ENCODE measurements around the gene DERL3. TPM values are rescaled to one million over a fixed set of nuclear protein-coding genes. Genes with fewer than 3 reads are reported as not detected.

DERL3 gene
- total and polyA plus RNA-seq, 2 of the 13 experiments (the other 11 are each of a cell fraction or from before 2014, with no cell fraction given) = not detected

DNA sequence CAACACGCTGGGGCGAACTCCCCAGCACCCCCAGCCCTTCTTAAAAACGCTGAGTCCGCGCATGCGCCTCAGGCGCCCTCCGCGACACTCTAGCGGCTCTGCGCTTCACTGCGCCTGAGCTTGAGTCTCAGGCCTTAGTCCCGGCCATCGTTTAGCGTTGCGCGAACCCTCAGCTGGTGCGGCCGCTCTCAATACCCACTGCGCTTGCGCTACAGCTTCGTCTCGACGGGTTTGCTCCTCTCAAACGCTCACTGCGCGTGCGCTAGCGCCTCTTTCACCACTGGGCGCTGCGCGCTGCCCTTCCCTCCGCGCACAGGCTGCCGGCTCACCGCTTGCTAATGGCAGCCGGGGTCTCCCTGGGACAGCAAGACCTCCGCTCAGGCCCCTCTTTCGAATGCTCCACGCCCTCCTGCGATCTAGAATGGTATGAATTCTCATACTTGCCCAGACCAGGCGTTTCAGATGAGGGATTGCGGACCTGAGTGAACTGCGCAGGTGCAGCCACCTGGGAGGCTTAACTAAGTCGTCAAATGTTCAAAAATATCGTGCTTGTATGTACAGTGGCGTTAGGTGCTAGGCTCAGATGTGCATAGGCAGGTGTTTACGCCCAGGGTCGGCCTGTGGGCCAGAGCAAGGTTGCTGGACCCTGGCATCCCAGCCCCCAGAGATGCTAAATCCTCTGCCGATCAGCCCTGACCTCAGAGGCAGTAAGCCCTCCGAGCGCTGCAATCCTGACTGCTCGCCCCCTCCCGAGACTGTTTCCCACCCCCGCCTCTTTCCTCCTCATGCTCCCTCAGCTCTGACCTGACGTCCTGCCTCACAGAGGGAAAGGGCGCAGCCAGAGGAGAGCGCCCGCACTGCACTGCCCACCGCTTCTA lies 19.0 kb upstream of the DERL3 start, which contains the start of gene SLC2A11 (continued):
- TF ChIP-seq, protein P1, sequence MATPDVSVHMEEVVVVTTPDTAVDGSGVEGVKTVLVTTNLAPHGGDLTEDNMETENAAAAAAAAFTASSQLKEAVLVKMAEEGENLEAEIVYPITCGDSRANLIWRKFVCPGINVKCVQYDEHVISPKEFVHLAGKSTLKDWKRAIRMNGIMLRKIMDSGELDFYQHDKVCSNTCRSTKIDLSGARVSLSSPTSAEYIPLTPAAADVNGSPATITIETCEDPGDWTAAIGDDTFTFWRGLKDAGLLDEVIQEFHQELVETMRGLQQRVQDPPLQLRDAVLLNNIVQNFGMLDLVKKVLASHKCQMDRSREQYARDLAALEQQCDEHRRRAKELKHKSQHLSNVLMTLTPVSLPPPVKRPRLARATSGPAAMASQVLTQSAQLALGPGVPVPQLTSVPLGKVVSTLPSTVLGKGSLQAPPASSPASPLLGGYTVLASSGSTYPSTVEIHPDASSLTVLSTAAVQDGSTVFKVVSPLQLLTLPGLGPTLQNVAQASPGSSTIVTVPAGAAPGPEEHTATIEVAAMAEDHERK (CRISPR knock-in tag; IDR thresholded peaks at IDR 0.05; ENCODE audit: low read depth) = no peak
- TF ChIP-seq NAIF1 (CRISPR knock-in tag; IDR thresholded peaks at IDR 0.05; ENCODE audit: borderline replicate concordance) = peak; percentile 74; the same call in 1 of the 2 replicates
- TF ChIP-seq ZNF101 (CRISPR knock-in tag; IDR thresholded peaks at IDR 0.05; ENCODE audit: borderline replicate concordance, low read depth) = no peak
- TF ChIP-seq, protein P2, sequence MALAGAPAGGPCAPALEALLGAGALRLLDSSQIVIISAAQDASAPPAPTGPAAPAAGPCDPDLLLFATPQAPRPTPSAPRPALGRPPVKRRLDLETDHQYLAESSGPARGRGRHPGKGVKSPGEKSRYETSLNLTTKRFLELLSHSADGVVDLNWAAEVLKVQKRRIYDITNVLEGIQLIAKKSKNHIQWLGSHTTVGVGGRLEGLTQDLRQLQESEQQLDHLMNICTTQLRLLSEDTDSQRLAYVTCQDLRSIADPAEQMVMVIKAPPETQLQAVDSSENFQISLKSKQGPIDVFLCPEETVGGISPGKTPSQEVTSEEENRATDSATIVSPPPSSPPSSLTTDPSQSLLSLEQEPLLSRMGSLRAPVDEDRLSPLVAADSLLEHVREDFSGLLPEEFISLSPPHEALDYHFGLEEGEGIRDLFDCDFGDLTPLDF (CRISPR knock-in tag; IDR thresholded peaks at IDR 0.05) = no peak
- TF ChIP-seq RORA (CRISPR knock-in tag; IDR thresholded peaks at IDR 0.05) = no peak
- TF ChIP-seq PRPF4 (IDR thresholded peaks at IDR 0.05; ENCODE audit: low read depth, low read length, poor library complexity, severe bottlenecking) = no peak
- TF ChIP-seq SIX4 (CRISPR knock-in tag; IDR thresholded peaks at IDR 0.05) = 0 out of 2 replicates have a peak, but pooled peaks have one; percentile 49
- TF ChIP-seq RFX3 (CRISPR knock-in tag; IDR thresholded peaks at IDR 0.05) = no peak
- no peak for TF ChIP-seq RFX5 (IDR thresholded peaks at IDR 0.05; ENCODE audit: low read depth, low read length)
- TF ChIP-seq, protein P3, sequence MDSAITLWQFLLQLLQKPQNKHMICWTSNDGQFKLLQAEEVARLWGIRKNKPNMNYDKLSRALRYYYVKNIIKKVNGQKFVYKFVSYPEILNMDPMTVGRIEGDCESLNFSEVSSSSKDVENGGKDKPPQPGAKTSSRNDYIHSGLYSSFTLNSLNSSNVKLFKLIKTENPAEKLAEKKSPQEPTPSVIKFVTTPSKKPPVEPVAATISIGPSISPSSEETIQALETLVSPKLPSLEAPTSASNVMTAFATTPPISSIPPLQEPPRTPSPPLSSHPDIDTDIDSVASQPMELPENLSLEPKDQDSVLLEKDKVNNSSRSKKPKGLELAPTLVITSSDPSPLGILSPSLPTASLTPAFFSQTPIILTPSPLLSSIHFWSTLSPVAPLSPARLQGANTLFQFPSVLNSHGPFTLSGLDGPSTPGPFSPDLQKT (CRISPR knock-in tag; IDR thresholded peaks at IDR 0.05; ENCODE audit: borderline replicate concordance) = no peak
- TF ChIP-seq, protein P4, sequence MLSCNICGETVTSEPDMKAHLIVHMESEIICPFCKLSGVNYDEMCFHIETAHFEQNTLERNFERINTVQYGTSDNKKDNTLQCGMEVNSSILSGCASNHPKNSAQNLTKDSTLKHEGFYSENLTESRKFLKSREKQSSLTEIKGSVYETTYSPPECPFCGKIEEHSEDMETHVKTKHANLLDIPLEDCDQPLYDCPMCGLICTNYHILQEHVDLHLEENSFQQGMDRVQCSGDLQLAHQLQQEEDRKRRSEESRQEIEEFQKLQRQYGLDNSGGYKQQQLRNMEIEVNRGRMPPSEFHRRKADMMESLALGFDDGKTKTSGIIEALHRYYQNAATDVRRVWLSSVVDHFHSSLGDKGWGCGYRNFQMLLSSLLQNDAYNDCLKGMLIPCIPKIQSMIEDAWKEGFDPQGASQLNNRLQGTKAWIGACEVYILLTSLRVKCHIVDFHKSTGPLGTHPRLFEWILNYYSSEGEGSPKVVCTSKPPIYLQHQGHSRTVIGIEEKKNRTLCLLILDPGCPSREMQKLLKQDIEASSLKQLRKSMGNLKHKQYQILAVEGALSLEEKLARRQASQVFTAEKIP (CRISPR knock-in tag; IDR thresholded peaks at IDR 0.05; ENCODE audit: borderline replicate concordance) = no peak
- no peak for TF ChIP-seq CREM (IDR thresholded peaks at IDR 0.05)
- TF ChIP-seq CREM (CRISPR knock-in tag; IDR thresholded peaks at IDR 0.05) = no peak
- TF ChIP-seq ZNF350 (CRISPR knock-in tag; IDR thresholded peaks at IDR 0.05; ENCODE audit: borderline replicate concordance, low read depth) = peak; percentile 42; the same call in 1 of the 2 replicates
- TF ChIP-seq FIP1L1 (IDR thresholded peaks at IDR 0.05; ENCODE audit: borderline replicate concordance, insufficient read depth, low read depth, low read length) = no peak
- TF ChIP-seq ZNF234 (CRISPR knock-in tag; conservative IDR thresholded peaks at IDR 0.05) = no peak
- TF ChIP-seq RCOR2 (CRISPR knock-in tag; IDR thresholded peaks at IDR 0.05) = no peak
- TF ChIP-seq ZNF33B (CRISPR knock-in tag; IDR thresholded peaks at IDR 0.05) = peak; percentile 55; the same call in 1 of the 2 replicates
- TF ChIP-seq SCMH1 (CRISPR knock-in tag; IDR thresholded peaks at IDR 0.05; ENCODE audit: borderline replicate concordance) = no peak
- no peak for TF ChIP-seq MTA1 (CRISPR knock-in tag; IDR thresholded peaks at IDR 0.05; ENCODE audit: borderline replicate concordance)
- TF ChIP-seq ZNF652 (CRISPR knock-in tag; IDR thresholded peaks at IDR 0.05; ENCODE audit: borderline replicate concordance, low read depth) = no peak
- no peak for TF ChIP-seq ZFYVE20 (CRISPR knock-in tag; IDR thresholded peaks at IDR 0.05; ENCODE audit: borderline replicate concordance, low read depth)
- no peak for TF ChIP-seq ZNF367 (CRISPR knock-in tag; IDR thresholded peaks at IDR 0.05; ENCODE audit: borderline replicate concordance)
